Kidney glomerular epithelial cell (primary cell): ENCODE data around the gene NECTIN1.

Experiments
- DNase-seq: peaks from one replicate; lab custom pipeline; 2025; lab: John Stamatoyannopoulos, UW

NECTIN1 gene

GRCh38 chr11:119712459-119713358, 16.3 kb downstream of the NECTIN1 start:
- DNase-seq: no peak

GRCh38 chr11:119712006-119712405, 17.0 kb downstream of the NECTIN1 start:
- no peak for DNase-seq

GRCh38 chr11:119711476-119711875, 17.5 kb downstream of the NECTIN1 start:
- DNase-seq: no peak

- no peak for DNase-seq
Measured at GRCh38 chr11:119710417-119710816, 18.6 kb downstream of the NECTIN1 start.

GRCh38 chr11:119709638-119710346, 19.2 kb downstream of the NECTIN1 start:
- DNase-seq: peak; percentile 17

DNA sequence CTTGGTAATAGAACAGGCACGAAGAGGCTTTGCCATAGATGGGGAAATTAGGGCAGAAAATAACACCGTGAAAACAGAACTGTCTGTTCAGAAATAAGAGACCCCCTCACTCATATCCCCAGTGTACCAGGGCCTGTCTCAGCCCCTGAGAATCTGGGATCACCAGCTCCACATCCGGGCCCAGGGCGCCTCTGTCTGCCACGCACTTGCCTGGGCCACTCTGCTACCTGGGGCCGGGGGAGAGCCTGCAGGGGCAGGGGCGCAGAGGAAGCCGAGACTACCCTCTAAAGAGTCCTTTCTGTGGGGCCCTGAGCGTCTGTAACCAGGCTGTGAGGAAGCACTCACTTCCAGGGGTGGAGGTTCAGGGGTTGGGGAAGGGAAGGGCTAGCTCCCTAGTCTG, 19.8 kb downstream of the NECTIN1 start:
- DNase-seq: no peak

DNA sequence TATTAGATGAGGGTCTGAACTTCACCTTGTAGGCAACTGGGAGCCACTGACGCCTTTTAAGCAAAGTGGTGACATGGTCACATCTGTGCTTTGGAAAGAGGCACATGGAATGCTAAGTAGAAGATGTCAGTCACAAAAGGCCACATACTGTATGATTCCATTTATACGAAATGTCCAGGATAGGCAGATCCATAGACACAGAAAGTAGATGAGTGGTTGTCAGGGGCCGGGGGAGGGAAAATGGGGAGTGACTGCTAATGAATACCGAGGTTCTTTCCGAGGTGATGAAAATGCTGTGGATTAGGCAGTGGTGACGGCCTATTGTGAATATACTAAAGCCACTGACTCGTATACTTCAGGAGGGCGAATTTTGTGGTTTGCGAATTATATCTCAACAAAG, 20.6 kb downstream of the NECTIN1 start:
- no peak for DNase-seq

DNA sequence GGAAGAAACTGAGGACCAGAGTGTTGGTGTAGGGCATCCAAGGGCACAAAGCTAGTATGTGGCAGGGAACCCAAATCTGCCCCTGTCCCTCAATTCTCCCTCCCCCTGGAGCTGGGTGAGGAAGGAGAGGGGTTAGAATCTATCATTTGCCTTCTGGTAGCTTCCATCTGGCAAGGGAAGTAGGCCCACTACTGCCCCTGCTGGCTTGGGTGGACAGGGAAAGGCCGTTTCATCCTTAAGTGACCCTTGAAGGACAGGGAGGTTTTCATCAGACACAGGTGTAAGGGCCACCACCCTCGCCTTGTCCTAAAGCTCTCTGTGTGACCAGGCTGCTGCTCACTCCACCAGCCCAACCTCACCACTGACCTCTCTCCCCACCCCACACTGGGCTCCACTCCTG, 22.1 kb downstream of the NECTIN1 start:
- no peak for DNase-seq

- no peak for DNase-seq
Measured at GRCh38 chr11:119706029-119706428, 23.0 kb downstream of the NECTIN1 start.

DNA sequence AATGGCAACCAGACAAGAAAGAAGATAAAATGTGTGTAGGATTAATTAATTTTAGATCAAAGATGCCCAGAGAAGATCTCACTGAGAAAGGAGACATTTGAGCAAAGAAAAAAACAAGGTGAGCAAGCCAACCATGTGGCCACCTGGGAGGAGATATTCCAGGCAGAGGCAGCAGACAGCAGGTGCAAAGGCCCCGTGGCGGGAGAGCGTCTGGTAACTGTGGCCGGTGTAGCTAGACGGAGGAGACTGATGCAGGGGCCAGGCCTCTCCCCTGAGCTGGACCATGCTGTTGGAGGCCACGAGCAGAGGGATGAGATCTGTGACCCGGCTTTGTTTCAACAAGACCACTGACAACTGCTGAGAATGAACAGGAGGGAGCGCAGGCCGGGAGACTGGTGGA, 23.6 kb downstream of the NECTIN1 start:
- no peak for DNase-seq

GRCh38 chr11:119704849-119705248, 24.2 kb downstream of the NECTIN1 start:
- DNase-seq: no peak

DNA sequence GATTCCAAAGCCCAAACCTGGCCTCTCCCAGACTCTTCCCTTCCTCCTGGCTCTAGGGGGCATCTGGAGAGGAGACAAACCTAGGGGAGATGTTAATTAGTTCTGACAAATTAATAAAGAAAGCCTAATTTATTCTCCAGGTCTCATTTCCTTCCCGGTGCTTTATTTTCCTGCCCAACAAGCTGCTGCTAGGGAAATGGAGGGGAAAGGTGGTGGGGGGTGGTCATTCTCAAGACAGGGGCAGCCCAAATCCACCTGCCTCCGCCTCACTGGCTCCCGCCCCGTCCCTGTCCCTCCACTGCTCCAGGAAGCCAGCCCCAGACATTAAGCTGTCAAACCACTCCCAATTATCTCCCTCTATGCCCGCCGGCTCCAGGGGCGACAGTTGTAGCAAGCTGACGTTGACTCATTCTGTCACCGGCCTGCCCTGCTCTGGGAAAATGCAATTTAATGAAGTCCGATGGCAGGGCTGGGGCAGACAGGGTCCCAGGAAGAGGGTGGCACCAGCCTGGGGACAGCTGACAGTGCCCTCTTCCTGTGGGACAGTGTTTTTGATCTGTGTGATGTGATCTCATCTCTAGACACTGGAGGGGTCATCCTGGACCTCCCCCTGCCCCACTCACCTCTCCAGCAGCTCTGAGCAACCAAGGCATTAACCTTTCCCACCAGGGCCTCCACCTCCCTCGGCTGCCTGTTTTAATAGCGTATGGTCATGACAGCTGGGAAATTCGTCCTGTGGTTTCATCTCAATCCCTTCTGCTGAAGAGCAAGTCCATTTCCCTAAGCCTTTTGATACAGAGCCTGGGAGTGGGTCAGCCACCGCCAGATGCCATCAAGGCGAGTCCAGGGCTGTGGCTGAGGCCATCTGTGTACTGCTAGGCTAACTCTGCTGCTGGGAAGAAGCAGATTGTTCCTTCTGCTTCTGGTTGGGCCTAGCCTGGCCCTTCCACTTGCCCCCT, 27.1 kb downstream of the NECTIN1 start:
- no peak for DNase-seq

DNA sequence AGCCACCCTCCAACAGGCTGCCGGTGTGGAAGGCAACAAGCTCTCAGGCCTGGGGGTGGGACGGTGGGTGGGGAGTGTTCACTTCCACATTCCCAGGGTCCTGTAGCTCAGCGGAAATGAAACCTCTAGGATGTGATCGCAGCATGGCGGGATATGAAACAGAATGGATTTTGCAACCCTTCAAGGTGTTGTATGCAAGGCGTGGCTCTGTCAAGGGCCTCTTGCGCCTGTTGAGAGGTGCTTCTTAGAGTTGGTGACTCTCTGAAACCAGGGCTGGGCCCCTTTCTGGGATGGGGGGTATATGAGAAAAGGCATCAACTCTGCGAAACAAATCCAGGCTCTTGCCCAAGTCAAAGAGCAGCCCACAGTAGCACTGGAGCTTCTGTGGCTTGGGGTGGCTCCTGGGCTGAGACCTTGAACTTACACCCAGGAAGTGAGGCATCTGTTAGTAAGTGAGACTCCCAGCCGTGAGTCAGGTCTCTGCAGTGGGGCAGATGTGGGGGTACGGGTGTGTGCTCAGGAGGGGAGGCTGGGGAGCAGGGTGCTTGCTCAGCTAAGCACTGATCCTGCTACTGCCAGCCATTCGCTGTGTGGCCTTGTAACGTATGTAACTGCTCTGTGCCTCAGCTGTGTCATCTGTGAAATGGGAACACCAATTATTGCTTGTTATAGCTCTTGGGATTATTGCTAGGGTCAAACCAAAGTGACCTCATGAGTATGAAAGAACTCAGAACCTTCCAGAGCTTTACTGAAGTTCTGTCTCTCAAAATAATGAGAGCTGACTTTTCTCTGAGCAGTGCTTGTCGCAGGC, 28.3 kb downstream of the NECTIN1 start:
- DNase-seq: no peak

GRCh38 chr11:119700030-119700429, 29.0 kb downstream of the NECTIN1 start:
- no peak for DNase-seq

GRCh38 chr11:119699227-119699626, 29.8 kb downstream of the NECTIN1 start:
- no peak for DNase-seq

DNA sequence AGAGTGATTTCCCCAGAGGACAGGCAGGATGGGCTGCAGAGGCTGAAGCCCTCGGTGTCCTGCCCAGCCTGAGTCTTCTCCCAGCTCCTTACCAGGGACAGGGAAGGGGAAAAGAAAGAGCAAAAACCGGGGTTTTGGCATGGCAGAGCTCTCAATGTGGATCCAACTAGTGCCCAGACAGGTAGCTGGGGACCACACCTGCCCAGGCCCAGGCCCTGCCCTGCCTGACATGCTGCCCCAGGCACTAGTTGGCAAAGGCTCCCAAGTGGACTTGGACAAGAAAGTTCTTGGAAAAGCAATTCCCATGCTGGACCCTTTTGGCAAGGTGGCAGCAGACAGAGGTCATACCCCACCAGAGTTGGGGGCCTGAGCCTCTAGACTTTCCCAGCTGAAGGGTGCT, 31.1 kb downstream of the NECTIN1 start:
- DNase-seq: no peak

- no peak for DNase-seq
Measured at GRCh38 chr11:119697445-119697844, 31.6 kb downstream of the NECTIN1 start.

DNA sequence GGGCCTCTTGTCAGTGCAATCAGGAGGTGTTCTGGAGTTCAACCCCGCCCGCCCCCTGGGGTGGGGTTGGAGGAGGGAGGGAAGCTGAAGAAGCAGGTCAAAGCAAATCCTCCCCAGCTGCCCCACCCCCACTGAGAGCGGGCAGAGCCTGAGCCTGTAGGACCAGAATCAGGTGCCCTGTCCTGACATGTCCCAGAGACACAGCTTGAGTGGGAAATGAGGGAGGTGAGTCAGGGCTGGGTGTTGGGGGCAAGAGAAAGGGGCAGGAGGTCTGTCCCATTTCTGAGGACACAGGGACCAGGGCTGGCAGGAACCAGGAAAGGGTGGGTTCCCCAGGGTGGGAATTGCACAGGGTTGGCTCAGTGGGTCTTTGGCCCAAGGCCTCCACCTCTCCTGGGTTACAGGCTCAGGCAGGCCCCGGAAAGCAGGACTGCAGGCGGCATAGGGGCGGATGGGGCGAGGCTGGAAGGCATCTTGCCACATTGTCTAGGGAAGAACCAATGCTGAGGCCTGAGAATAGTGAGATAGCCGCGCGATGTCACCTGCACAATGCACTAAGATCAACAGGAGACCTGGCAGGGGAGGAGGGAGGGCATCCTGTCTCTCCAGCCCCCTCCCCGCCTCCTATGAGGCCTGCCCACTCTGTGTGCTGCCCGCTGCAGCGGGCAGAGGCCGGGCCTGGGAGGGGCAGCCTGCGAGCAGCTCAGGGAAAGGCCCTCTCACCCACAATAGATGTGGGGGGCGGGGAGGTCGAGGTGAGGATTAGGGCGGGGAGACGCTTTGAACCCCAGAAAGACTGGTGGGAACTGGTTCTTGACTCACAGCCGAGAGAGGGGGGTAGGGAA, 32.4 kb downstream of the NECTIN1 start:
- DNase-seq: no peak

- no peak for DNase-seq
Measured at GRCh38 chr11:119694334-119694733, 34.7 kb downstream of the NECTIN1 start.

DNA sequence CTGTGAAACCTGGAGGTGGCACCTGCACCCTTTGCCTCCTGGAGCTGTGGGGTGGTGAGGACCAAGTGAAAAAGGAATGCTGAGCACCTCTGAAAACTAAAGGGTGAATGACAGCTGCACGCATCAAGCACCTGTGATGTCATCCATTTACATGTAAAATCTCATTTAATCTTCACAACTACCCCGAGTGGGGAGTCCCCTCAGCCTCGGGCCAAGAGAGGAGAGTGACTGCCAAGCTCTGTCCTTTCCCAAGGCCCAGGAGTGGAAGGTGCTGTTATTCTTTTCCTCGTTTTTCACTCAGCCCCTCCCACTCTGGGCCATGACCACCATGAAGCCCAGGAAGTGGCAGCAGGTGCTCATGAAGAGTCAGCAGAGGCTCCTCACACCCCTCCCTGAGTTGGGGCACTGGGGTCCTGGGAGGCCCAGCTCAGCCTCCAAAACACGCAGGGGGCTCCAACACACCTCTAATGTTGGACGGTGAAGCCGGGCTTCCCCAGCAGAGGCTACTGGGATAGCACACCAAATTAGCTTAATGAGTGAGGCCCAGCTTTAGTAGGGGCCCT, 35.7 kb downstream of the NECTIN1 start:
- no peak for DNase-seq
